ENCODE data around the gene CYP4F12.

The CYP4F12 gene

DNA sequence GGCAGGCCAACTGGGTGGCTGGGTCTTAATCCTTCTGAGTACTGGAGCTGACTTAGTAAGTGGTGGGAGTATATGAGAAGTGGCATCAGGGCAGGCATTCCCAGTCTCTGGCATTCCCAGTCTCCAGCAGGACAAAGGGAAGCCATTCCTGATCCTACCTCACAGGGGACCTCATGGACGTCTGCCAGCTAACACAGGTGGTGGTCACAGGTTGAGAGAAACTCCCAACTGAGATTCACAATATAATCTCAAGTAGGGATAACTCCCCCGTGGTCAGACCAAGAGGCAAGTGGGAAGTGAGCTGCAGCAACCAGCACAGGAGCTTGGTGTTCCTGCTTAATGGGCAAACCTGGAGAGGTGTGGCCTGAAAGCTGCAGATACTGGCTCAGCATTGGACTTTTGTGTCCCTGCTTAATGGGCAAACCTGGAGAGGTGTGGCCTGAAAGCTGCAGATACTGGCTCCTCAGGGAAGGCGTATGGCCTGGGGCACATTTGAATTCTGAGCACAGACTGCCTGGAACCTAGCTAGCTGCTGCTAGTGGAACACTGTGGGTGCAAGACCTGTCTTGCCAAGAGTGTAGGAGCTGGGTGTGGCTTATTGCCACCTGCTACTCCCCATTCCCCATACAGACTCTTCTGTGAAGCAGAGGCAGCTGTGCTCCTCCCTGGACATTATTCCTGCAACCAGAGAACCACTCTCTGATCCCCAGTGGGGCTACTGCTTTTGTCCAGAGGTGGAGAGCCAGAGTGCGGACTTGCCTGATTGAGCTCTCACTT is 29.1 kb downstream of the CYP4F12 start:
- in situ Hi-C loops (cut with MboI; ENCODE audit: low sequenced_read_pairs), result no loop called here

DNA sequence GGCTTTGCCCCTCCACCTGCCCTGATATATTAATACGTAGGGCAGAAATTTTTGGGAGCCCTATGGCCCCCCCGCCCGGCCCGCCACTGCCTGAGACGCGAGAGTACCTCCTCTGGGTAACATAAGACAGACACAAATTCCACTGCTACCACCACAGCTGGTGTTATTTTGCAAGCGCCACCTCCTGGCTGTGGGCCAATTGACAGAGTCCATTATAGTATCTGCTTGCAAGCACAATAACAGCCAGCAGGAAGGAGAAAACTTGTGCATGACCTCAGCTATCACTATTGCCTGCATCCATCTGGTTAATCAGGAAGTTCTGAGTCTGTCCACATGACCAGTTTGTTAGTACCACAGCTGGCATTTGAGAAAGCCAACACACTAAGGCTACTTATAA is 29.6 kb downstream of the CYP4F12 start:
- in situ Hi-C loops (cut with MboI; ENCODE audit: low sequenced_read_pairs), result no loop called here

DNA sequence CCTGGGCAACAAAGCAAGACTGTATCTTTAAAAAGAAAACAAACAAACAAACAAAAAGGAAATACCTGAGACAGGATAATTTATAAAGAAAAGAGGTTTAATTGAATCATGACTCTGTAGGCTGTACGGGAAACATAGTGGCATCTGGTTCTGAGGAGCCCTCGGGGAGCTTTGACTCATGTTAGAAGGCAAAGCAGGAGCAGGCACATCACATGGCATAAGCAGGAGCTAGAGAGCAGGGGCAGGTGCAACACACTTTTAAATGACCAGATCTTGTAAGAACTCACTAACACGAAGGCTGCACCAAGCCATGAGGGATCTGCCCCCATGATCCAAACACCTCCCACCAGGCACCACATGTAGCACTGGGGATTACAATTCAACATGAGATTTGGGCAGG is 41.8 kb downstream of the CYP4F12 start:
- in situ Hi-C loops (cut with MboI; ENCODE audit: low sequenced_read_pairs), result no loop called here

DNA sequence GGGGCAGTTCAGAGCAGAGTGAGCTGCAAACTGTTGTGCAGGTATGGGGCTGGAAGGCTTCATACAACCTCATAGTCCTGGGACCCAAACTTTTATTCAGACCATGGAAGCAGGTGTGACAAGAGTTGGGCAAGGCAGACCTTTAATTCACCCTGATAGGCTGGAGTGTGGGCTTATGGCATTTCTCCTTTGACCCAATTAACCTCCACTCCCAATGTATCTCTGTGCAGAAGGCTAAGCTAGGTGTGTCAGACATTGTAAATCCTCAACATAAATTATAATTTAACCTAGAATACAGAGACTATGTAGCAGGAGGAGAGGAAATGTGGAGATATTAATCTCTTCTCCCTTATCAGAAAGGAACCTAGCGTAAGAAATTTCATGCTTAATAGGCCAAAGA is 42.8 kb downstream of the CYP4F12 start:
- in situ Hi-C loops (cut with MboI; ENCODE audit: low sequenced_read_pairs), result no loop called here

DNA sequence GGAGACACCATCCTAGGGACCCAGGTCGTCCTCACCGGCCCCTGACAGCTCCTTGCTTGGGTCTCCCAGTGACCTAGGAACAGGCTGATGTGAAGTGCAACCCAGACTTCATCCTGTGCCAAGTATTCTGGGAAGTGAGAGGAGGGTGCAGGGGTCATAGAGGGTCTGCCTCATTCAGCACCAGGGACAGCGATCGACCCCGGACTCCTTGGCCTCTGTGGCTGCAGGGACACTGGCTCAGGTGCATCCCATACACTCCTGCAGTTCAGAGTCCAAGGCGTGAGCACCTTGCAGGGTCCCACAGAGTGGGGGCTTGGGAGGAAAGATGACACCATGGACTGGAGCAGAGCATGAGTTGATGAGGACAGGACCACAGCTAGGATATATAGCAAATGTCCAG is 44.9 kb downstream of the CYP4F12 start:
- in situ Hi-C loops (cut with MboI; ENCODE audit: low sequenced_read_pairs), result no loop called here

DNA sequence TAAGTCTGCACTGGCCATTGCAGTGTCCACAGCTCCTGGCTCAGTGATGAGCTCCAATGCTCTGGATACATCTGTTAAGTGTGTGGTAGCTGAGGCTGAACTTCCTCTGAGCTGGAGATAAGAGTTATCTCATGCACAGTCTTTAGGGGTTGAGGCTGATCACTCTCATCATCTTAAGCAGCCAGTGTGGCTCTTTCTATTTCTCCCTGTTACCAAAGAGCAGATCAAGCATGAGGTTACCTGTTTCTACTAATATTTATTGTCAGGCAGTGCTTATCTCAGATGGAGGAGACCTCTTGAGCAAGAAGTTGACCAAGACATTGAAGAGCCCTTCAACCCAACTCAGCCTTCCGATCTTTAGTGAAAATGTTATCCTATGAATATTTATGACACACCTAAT is 48.4 kb downstream of the CYP4F12 start:
- in situ Hi-C loops (cut with MboI; ENCODE audit: low sequenced_read_pairs), result no loop called here

DNA sequence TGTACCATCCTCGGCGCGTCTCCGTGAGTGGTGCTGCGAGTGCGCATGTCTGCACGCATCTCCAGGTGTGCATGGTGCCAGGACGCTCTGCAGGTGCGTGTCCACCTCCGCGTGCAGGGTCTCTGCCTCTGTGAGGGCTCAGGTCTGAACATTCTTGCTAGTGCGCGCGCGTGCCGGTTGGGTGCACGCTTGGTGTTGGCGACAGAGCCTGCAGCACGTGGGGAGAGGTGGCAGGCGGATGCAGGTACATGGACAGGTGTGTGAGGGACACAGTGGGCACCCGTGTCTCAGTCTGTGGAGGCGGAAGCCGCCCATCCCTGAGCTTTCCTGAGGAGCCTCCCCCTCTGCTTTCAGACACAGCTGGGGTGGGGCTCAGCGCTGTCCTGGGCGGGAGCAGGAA is 50.1 kb downstream of the CYP4F12 start:
- in situ Hi-C loops (cut with MboI; ENCODE audit: low sequenced_read_pairs), result no loop called here

DNA sequence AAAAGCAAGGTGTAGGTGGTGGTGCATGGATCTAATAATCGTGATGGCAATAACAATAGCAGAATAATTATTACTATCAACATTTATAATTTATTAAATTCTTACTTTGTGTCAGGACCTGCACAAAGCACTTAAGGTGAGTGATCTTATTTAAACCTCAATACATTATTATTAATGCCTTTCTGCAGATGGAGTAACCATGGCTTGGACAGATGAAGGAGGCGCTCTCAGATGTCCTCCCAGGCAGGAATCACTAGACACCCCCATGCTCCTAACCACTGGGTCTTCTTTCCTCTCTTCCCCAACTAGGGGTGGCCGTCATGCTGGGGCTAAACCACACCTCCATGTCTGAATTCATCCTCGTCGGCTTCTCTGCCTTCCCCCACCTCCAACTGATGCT is 54.8 kb downstream of the CYP4F12 start, which contains the start of gene OR10H2:
Gene OR10H2, plus strand, starts transcription at position 301 of the 400 bp plus-strand sequence. Its CDS starts 20 bp downstream, at position 321.
- in situ Hi-C loops (cut with MboI; ENCODE audit: low sequenced_read_pairs), result no loop called here

DNA sequence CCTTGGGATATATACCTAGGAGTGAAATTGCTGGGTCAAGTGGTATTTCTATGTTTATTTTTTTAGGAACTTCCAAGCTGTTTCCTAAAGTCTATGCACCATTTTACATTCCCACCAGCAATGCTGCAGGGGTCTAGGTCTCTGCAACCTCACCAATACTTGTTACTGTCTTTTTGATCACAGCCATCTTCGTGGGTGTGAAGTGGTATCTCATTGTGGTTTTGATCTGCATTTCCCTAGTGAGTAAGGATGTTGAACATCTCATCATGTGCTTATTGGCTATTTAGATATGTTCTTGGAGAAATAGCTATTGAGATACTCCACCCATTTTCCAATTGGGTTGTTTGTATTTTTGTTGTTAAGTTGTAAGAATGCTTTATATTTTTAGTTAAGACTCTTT is 57.7 kb downstream of the CYP4F12 start:
- in situ Hi-C loops (cut with MboI; ENCODE audit: low sequenced_read_pairs), result no loop called here

DNA sequence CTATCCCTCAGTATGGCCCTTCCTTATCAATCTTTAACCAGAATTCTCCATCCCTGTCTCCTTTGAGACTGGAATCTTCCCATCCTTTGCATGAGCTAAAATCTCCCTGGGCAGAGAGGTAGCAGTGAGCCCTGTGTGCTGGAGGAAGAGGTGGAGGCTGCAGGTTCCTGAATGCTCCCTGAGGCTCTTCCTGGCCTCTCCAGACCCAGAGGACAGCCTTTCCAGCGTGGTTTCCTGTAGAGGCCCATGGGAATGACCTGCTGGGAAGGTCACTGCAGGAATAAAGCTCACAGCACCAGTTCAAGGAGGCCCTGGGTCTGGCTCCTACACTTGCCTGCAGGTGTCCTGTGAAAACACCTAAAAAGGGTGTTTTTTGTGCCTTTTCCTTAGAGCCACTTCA is 59.5 kb downstream of the CYP4F12 start:
- in situ Hi-C loops (cut with MboI; ENCODE audit: low sequenced_read_pairs), result no loop called here

DNA sequence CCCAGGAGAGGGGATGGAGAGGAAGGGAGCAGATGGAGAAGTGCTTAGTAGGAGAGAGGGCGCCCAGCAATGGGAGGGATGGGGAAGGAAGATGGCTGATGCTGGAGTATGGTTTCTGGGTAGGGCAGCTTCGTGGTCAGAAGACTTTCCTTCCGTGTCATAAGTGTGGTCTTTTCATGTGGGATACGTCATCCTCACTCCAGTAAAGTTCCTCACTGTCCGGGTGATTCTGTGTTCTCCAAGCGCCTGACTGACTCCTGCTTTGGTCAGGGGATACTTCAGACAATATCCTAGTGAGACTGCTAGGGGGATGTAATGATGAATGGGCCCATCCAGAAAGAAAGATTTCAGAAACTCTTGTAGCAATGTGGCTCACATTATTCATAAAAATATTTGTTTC is 61.0 kb downstream of the CYP4F12 start:
- in situ Hi-C loops (cut with MboI; ENCODE audit: low sequenced_read_pairs), result no loop called here

DNA sequence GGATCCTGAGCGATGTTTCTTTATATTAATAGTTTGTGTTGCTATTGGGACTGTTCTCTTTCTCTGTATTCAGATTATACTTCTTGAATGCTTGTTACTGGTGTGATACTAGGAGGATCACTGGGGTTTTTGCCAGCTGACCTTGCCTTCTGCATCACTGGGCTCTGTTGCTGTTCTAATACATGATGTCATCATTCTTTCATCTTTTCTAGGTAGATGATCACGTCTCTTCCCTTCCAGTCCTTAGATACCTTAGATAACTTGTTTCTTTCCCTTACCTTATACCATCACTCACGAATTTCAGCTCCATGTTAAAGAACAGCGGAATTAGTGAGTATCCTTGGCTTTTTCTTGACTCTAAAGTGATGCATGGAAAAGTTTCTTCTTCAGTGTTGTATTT is 64.8 kb downstream of the CYP4F12 start, which contains the start of gene OR10H3:
Gene OR10H3, plus strand, starts transcription at position 264 of the 400 bp plus-strand sequence. CDS start 3,408 bp downstream, outside the sequence.
- in situ Hi-C loops (cut with MboI; ENCODE audit: low sequenced_read_pairs), result no loop called here

DNA sequence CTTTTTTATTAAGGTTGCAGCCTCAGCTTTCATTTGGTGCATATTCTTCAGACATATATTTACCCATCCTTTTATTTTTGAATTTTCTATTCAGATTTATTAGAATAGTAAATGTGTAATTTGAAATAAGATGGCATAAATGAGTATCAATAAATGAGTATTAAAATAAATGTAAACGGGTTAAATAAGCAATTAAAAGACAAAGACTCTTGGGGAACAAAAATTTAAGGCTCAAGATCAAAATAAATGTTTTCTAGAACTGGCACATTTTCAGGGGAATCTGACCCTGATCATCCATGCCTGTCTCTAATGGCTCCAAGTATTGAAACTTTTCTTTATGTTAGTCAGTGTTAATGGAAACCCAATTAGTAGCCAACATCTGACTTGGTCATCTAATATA is 67.9 kb downstream of the CYP4F12 start:
- in situ Hi-C loops (cut with MboI; ENCODE audit: low sequenced_read_pairs), result no loop called here

All from HL-60/S4 treated with retinoic acid at 250 ng/mL for 4 days and 3 days (cell line).